GM18505 (cell line): ENCODE measurements around the gene ZNF543.
A peak's percentile ranks its signal among the peaks of the same experiment; 100 is the strongest.
"Not testable (repeated sequence)": the region's sequence is repeated elsewhere in the genome, so short reads cannot be mapped to it uniquely, and the experiment has no call there.

ENCODE experiments used
- ATAC-seq: cut with Tn5 transposase; IDR thresholded peaks from one replicate; pipeline ENCODE4 v1.9.1; 2021; ENCODE audit not compliant: unreplicated experiment
- POLR2A ChIP-seq: IDR thresholded peaks from 4 replicates; pipeline ENCODE4 v1.6.1; 2011; ENCODE audit warnings: borderline replicate concordance; ENCODE audit not compliant: insufficient read depth, insufficient read length; ENCODE audit errors: extremely low read depth

The ZNF543 gene

DNA sequence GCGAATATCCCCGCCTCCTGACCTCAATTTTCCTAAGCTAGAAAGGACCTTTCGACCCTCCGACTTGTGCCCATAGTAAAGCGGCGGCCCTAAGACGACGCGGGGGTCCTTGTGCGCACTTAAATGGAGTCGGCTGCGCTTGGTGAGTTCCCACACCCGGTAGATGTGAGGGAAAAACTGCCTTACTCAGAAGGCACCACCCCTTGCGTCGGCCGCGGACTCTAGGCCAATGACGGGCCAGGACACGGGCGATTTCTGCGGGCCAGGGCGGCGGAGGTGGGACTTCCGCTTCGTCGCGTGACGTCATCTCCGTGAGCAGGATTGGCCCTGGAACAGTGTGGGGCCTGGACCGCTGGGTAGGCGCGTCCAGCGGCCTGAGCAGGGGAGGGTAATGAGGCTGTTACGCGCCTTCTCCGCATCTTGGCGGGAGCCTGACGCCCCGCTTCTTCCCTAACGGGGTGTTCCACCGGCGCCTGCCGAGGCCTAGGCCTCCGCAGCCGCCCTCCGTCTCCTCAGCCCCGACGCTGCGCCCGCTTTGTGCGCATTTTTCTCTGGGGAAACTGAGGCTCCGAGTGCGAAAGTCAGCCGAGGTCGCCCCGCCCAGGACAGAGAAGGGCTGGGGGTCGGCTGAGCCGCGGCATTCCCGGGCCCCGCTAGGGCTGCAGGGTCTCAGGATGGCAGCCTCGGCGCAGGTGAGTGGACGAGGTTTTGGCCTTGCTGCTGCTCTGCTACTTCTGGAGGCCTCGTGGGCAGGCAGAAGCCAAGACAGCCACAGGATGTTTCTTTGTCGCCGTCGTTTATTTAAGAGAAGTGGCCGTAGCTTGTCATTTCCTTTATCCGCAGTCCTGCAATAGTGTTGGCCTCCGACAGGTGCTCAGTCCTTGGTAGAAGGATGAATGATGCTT, at the start of gene ZNF543:
ZNF543 (plus strand) TSS at position 293 of the 905 bp plus-strand sequence; CDS start at position 675, 382 bp downstream.
- TF ChIP-seq POLR2A = peak; percentile 87
- ATAC-seq = peak; percentile 98

DNA sequence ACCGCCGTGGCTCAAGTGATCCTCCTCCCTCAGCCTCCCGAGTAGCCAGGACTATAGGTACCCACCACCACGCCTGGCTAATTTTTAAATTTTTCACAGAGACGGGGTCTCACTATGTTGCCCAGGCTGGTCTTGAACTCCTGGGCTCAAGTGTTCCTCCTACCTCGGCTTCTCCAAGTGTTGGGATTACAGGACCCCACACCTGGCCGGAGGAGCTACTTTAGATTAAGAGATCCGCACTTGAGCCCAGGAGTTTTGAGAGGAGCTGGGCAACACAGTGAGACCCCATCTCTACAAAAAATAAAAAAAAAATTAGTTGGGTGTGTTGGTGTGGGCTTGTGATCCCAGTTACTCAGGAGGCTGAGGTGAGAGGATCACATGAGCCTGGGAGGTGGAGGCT, 49.0 kb upstream of the ZNF543 start:
- no peak for ATAC-seq

DNA sequence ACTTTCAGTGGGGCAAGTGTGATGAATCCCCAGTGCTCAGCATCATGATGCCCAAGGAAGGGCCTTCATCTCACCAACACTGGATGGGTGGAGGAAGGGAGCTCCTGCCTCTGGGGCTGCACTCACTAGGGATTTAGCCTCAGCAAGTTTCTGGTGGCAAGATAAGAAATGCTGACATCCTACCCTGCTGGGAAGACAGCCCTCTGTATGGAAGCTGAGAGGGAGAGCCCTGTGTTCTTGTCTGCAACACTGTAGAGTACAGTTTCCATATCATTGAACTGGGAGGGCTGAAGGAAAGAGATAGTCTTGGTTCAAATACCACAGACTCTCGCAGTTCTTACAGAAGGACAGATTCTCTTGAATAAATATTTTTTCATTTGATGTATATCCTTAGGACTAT, 47.3 kb upstream of the ZNF543 start:
- TF ChIP-seq POLR2A = no peak

More for the DNA sequence above, 49.0 kb upstream of the ZNF543 start:
- no peak for TF ChIP-seq POLR2A

DNA sequence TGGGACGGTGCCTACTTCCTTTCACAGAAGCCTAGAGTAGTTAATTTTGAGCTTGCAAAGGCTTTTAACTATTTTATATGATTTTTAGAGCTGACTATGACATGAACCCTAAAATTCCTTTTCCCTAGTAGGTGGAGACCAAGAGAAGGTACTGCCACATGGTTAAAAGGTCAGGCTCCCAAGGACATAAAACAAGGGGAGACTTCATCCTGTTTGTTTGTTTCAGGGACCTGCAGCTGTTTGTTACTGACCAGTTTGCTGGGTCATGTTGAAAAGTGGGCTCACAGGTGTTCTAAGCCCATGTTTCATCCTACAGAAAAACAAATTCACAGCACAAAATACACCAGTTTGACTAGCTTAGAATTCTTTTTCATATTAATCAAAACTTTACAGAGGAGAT, 43.8 kb upstream of the ZNF543 start:
- no peak for ATAC-seq
- no peak for TF ChIP-seq POLR2A

More for the DNA sequence above, 47.3 kb upstream of the ZNF543 start:
- ATAC-seq = no peak

DNA sequence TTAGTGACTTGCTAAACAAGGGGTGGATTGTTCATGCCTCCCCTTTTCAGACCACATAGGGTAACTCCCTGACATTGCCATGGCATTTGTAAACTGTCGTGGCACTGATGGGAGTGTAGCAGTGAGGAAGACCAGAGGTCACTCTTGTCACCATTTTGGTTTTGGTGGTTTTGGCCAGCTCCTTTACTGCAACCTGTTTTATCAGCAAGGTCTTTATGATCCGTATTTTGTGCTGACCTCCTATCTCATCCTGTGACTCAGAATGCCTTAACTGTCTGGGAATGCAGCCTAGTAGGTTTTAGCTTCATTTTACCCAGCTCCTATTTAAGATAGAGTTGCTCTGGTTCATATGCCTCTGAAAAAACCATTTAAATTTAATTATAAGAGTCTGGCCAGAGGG, 41.8 kb upstream of the ZNF543 start:
- not testable (repeated sequence) for ATAC-seq

DNA sequence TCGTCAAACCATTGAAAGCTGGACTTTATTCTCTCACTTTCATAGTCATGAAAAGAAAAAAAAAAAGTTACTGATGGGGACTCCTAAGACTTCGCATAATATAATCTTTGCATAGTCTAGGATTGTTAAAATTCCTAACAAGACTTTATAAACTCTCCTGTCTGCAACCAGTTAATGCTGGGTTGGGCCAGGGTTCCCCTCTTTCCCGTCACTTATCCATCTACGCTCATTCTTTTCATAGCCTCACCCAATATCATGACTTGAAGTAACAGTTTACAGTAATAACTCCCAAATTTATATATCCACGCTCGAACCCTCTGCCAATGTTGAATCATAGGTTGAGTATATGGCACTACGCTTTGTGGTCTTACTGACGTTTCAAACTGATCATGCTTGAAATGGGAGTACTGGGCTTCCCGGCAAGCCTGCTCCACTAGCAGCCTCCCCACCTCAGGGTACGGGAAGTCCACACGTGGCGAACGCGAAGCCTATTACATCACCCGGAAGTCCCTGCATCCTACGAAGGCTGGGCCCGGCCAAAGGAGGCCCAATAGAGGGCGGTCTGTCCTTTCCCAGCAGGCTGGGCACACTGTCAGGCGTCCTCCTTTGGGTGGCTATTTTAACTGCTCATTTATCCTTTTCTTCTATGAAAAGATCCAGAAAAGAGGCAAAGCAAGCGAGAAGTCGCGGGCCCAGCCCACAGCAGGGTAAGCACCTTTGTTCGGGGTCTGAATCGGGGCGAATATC, 40.7 kb upstream of the ZNF543 start:
- peak; percentile 88 for TF ChIP-seq POLR2A
- ATAC-seq = peak; percentile 55

DNA sequence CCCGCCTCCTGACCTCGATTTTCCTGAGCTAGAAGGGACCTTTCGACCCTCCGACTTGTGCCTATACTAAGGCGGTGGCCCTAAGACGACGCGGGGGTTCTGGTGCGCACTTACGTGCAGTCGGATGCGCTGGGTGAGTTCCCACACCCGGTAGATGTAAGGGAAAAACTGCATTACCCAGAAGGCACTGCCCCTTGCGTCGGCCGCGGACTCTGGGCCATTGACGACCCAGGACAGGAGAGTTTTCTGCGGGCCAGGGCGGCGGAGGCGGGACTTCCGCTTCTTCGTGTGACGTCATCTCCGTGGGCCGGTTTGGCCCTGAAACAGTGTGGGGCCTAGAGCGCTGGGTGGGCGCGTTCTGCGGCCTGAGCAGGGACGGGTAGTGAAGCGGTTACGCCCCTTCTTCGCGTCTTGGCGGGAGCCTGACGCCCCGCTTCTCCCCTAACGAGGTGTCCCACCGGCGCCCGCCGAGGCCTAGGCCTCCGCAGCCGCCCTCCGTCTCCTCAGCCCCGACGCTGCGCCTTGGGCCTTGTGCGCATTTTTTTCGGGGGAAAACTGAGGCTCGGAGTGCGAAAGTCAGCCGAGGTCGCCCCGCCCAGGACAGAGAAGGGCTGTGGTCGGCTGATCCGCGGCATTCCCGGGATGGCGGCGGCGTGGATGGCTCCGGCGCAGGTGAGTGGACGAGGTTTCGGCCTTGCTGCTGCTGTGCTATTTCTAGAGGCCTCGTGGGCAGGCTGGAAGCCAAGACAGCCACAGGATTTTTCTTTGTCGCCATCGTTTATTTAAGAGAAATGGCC, 39.9 kb upstream of the ZNF543 start, which contains the start of gene ZNF460:
ZNF460 (plus strand) TSS at position 321 of the 797 bp plus-strand sequence; CDS start at position 643, 322 bp downstream.
- peak; percentile 70 for TF ChIP-seq POLR2A
- peak; percentile 79 for ATAC-seq

DNA sequence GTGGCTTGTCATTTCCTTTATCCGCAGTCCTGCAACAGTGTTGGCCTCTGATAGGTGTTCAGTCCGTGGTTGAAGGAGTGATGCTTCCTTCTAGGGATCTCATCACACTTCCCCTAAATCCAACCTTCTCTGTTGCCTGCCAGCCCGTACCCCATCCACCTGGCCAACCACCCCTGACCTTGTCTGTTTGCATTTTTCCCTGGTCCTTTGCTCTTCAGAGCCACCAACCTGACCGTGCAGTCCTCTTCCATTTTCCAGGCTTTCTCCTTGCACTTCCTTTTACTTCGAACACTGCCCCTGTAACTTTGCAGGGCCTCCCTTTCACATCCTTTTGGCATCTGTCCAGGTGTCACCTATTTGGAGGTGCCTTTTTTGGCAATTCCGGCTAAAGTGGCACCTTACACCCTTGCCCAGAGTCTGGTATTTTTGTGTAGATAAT, 39.3 kb upstream of the ZNF543 start:
- TF ChIP-seq POLR2A = peak; percentile 36
- no peak for ATAC-seq

DNA sequence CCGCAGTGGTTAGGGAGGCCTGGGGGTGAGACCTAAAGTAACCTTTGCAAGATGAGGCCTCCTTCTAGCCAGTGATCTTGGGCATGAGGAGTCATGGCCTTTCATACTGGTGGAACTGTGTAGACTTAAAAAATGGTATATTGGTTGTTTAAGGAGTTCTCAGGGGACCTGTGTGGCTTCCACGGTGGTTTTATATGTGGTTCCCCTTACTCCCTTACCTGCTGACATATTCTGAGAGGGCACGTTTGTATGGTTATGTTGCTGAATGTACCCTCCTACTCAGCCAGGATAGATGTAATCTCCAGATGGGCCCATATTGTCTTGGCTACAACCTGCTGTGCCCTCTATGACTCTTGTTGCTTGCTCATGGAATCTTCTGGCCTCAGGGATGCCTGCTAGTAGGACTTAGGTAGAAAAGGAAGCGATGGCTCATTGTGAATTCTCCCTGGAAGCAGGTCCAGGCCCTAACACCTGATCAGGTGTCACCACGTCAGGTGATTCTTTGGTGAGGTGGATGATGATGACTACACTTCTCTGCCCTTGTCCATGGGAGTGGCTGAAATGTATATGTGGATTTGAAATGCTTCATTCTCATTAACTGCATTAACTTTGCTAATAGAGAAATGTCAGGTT, 38.1 kb upstream of the ZNF543 start:
- TF ChIP-seq POLR2A = no peak

DNA sequence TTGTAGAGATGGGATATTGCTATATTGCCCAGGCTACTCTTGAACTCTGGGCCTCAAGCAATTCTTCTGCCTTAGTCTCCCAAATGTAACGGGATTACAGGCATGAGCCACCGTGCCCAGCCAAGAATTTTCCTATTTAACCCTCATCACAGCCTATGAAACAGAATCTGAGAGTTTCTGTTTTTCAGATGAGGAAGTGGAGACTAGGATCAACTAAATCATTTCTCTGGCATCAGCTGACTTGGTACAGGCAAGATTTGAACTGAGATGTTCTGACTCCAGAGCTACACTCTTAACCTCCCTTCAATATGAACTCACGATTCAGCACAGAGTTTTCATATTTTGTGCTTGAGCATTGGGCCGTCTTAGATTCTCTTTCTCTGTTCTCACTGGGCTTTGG, 31.9 kb upstream of the ZNF543 start:
- TF ChIP-seq POLR2A = no peak
- ATAC-seq = no peak

More for the DNA sequence above, 38.1 kb upstream of the ZNF543 start:
- no peak for ATAC-seq

DNA sequence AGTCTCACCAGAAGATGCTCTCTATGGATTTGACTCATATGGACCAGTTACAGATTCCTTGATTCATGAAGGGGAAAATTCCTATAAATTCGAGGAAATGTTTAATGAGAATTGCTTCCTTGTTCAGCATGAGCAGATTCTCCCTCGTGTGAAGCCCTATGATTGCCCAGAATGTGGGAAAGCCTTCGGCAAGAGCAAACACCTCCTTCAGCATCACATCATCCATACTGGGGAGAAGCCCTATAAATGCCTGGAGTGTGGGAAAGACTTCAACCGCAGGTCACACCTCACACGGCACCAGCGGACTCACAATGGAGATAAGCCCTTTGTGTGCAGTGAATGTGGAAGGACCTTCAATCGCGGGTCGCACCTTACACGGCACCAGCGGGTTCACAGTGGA, 29.3 kb upstream of the ZNF543 start:
- no peak for TF ChIP-seq POLR2A
- ATAC-seq = no peak

DNA sequence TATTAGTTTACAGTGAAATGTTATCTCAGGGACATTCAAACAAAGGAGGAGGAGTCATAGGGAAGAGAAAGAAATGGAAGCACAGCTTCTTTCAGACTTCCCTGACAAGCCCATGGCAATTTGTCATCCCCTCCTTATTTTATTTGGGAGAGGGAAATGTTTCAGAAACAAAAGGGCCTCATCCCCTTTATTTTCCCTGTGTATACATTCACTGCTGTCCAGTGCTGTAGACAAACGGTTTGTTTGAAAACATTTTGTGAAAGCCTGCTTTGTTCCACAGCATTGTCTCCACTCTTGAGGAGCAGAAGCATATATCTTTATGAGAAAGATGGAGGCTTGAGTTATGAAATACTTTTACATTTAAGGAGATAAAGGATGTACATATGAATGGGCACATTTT, 27.7 kb upstream of the ZNF543 start:
- no peak for ATAC-seq
- TF ChIP-seq POLR2A = no peak
